DOHH2 (cell line): ENCODE measurements around the gene STK4.

Experiments
- H3F3A ChIP-seq: fragments of 200-600 bp; sonication (generic), shearing (Covaris generic); 2 replicates; pipeline ENCODE4 v1.6.0; 2016; ENCODE audit warnings: antibody characterized with exemption, mild to moderate bottlenecking; ENCODE audit not compliant: control insufficient read depth, insufficient read depth
- H3K27ac ChIP-seq: fragments of 200-600 bp; sonication (generic); 2 replicates; pipeline ENCODE4 v1.5.1; 2014; ENCODE audit warnings: low read depth, mild to moderate bottlenecking, low read length, moderate library complexity
- H3K27me3 ChIP-seq: fragments of 200-600 bp; sonication (generic); 2 replicates; pipeline ENCODE4 v1.6.1; 2014; ENCODE audit warnings: mild to moderate bottlenecking, low read length, mixed read lengths; ENCODE audit not compliant: control insufficient read depth
- H3K36me3 ChIP-seq: fragments of 200-600 bp; sonication (generic); 2 replicates; pipeline ENCODE4 v1.6.1; 2014; ENCODE audit warnings: mild to moderate bottlenecking, low read length, moderate library complexity, mixed read lengths; ENCODE audit not compliant: control insufficient read depth
- H3K4me1 ChIP-seq: fragments of 200-600 bp; sonication (generic); 2 replicates; pipeline ENCODE4 v1.6.1; 2014; ENCODE audit warnings: mild to moderate bottlenecking, low read length, mixed read lengths; ENCODE audit not compliant: control insufficient read depth
- H3K4me2 ChIP-seq: fragments of 200-600 bp; sonication (generic); 2 replicates; pipeline ENCODE4 v1.6.0; 2014; ENCODE audit warnings: mild to moderate bottlenecking, low read length, moderate library complexity
- H3K4me3 ChIP-seq: fragments of 200-600 bp; sonication (generic); 2 replicates; pipeline ENCODE4 v1.5.1; 2014; ENCODE audit warnings: mild to moderate bottlenecking, low read length, mixed read lengths
- H3K79me2 ChIP-seq: fragments of 200-600 bp; sonication (generic); 2 replicates; pipeline ENCODE4 v1.6.1; 2014; ENCODE audit warnings: mild to moderate bottlenecking, low read length, mixed read lengths; ENCODE audit not compliant: control insufficient read depth
- H3K9me2 ChIP-seq: fragments of 200-600 bp; sonication (generic); replicated peaks from 2 replicates; pipeline ENCODE4 v1.6.1; 2014; ENCODE audit warnings: mild to moderate bottlenecking, low read length, mixed read lengths; ENCODE audit not compliant: control insufficient read depth
- H3K9me3 ChIP-seq: fragments of 200-600 bp; sonication (generic); 2 replicates; pipeline ENCODE4 v1.6.1; 2014; ENCODE audit warnings: antibody characterized with exemption, low read length, mixed read lengths; ENCODE audit not compliant: control insufficient read depth, insufficient read depth
- H4K20me1 ChIP-seq: fragments of 200-600 bp; sonication (generic); 2 replicates; pipeline ENCODE4 v1.6.0; 2014; ENCODE audit warnings: low read depth, mild to moderate bottlenecking, antibody characterized with exemption, low read length, moderate library complexity; ENCODE audit not compliant: control insufficient read depth, insufficient read depth
- CTCF ChIP-seq: fragments of 200-600 bp; sonication (generic); IDR thresholded peaks from one replicate; pipeline ENCODE4 v1.5.1; 2014; ENCODE audit warnings: antibody characterized with exemption, mild to moderate bottlenecking, low read depth, low read length; ENCODE audit not compliant: poor library complexity, severe bottlenecking
- EZH2phosphoT487 ChIP-seq: fragments of 200-600 bp; sonication (generic); IDR thresholded peaks from 2 replicates; pipeline ENCODE4 v1.6.1; 2017; ENCODE audit warnings: borderline replicate concordance, mild to moderate bottlenecking, antibody characterized with exemption, low read length, moderate library complexity, mixed read lengths

The STK4 gene

GRCh38 chr20:45101333-45101850 is 135.1 kb downstream of the STK4 start:
- H3K36me3 ChIP-seq, result no peaks in the 10 kb centered on the region
- 0 out of 2 replicates have a peak, but pooled peaks cover 4% of the 10 kb centered on the region for H4K20me1 ChIP-seq
- TF ChIP-seq CTCF (no peak), EZH2phosphoT487 (no peak)
- peak overlapping the region; percentile 41; the same call in 1 of the 2 replicates for H3K4me2 ChIP-seq
- no peaks in the 10 kb centered on the region for H3K9me2 ChIP-seq
- H3K27me3 ChIP-seq, result peaks cover 15% of the 10 kb centered on the region
- H3K9me3 ChIP-seq, result no peaks in the 10 kb centered on the region
- H3K79me2 ChIP-seq, result no peaks in the 10 kb centered on the region
- peaks cover 7% of the 10 kb centered on the region for H3K4me1 ChIP-seq
- no peaks in the 10 kb centered on the region for H3F3A ChIP-seq
- no peak overlapping the region for H3K4me3 ChIP-seq
- no peak overlapping the region for H3K27ac ChIP-seq

GRCh38 chr20:45103072-45103471 is 136.8 kb downstream of the STK4 start:
- Histone ChIP-seq H3K9me2 (no peaks in the 10 kb centered on the region), H3K4me2 (no peak overlapping the region), H3K36me3 (no peaks in the 10 kb centered on the region), H3K4me1 (peaks cover 7% of the 10 kb centered on the region), H3K27ac (no peak overlapping the region), H3K9me3 (no peaks in the 10 kb centered on the region), H3K27me3 (peaks cover 17% of the 10 kb centered on the region), H4K20me1 (0 out of 2 replicates have a peak, but pooled peaks cover 4% of the 10 kb centered on the region), H3K4me3 (no peak overlapping the region), H3K79me2 (no peaks in the 10 kb centered on the region), H3F3A (no peaks in the 10 kb centered on the region)
- TF ChIP-seq EZH2phosphoT487 (no peak), CTCF (no peak)

- no peak for TF ChIP-seq CTCF
- TF ChIP-seq EZH2phosphoT487, result no peak
- Histone ChIP-seq H3K4me1 (peaks cover 7% of the 10 kb centered on the region), H3K4me2 (no peak overlapping the region), H3K27me3 (peaks cover 17% of the 10 kb centered on the region), H3K9me2 (no peaks in the 10 kb centered on the region), H3F3A (no peaks in the 10 kb centered on the region), H3K36me3 (no peaks in the 10 kb centered on the region), H3K4me3 (no peak overlapping the region), H3K9me3 (no peaks in the 10 kb centered on the region), H3K79me2 (no peaks in the 10 kb centered on the region), H4K20me1 (0 out of 2 replicates have a peak, but pooled peaks cover 3% of the 10 kb centered on the region), H3K27ac (no peak overlapping the region)
Measured at GRCh38 chr20:45104786-45105185, 138.5 kb downstream of the STK4 start.
